ENCODE measurements around the gene CCDC182.

DNA sequence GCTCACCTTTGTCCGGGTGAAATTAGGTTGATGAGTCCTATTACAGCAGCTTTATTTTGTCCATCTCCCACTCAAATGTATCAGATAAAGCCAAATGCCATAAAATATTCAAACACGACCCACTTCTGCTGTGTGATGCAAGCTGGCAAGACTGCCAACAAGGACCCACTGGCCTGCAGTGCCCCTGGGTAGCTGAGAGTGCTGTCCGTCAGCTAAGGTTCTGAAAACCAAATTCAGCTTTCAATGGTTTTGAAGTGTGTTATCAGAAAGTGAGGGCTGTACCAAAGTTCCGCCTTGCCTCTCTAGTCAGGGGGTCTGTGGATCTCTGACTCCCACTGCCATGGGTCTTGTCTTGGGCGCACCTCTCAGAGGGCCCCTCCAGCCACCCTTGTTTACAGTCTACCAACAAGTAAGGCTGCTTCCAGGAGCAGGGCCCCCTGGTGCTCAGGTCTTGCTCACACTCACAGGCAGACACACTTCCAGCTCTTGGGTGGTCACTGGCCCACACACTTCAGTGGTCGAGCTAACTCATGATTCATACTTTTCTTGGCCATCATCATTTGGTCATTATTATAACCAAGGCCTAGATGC, 10.5 kb upstream of the CCDC182 start:
- TF ChIP-seq, protein P1, sequence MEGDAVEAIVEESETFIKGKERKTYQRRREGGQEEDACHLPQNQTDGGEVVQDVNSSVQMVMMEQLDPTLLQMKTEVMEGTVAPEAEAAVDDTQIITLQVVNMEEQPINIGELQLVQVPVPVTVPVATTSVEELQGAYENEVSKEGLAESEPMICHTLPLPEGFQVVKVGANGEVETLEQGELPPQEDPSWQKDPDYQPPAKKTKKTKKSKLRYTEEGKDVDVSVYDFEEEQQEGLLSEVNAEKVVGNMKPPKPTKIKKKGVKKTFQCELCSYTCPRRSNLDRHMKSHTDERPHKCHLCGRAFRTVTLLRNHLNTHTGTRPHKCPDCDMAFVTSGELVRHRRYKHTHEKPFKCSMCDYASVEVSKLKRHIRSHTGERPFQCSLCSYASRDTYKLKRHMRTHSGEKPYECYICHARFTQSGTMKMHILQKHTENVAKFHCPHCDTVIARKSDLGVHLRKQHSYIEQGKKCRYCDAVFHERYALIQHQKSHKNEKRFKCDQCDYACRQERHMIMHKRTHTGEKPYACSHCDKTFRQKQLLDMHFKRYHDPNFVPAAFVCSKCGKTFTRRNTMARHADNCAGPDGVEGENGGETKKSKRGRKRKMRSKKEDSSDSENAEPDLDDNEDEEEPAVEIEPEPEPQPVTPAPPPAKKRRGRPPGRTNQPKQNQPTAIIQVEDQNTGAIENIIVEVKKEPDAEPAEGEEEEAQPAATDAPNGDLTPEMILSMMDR (IDR thresholded peaks at IDR 0.05), result no peak
- no peak for TF ChIP-seq POLR2A (IDR thresholded peaks at IDR 0.05)
